NAMALWA (cell line): Measurements from ENCODE around the gene CHERP.
"Not testable (repeated sequence)": the region's sequence is repeated elsewhere in the genome, so short reads cannot be mapped to it uniquely, and the experiment has no call there.

Experiments
- DNase-seq: peaks from one replicate; pipeline ENCODE4 v3.0.0-alpha.2; 2015; ENCODE audit warnings: low spot score

The CHERP gene

DNA sequence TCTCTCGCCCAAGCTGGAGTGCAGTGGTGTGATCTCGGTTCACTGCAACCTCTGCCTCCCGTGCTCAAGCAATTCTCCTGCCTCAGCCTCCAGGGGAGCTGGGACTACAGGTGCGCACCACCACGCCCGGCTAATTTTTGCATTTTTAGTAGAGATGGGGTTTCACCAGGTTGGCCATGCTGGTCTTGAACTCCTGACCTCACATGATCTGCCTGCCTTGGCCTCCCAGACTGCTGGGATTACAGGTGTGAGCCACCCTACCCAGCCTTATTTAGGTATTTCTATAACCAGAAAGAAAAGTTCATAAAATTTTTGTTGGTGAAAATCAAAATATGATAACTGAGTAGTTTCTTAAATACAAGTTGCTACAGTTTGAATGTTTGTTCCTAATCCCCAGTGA lies 1.5 kb upstream of the CHERP start:
- not testable (repeated sequence) for DNase-seq

DNA sequence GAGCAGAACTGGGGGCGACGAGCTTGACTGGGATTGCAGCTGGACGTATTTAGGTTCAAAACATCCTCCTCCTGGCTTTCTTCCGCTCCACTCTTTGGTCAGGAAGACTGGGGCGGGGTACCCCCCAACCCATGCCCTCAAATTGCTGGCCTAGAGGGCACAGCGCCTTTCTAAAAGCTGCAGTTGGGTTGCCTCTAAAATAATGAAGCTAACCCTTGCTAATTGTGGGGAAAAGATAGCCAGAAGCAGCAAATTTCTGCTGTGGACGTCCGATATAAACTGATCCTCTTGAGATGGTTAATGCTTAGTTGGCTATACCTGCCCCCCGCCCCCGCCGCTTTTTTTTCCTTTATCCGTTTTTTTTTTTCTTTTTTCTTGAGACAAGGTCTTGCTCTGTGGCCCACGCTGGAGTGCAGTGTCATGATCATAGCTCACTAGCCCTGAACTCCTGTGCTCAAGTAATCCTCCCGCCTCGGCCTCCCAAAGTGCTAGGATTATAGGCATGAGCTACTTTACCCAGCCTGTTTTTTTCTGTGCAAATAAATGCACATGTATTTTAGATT lies 754 bp upstream of the CHERP start:
- DNase-seq: peak; percentile 50

GRCh38 chr19:16541526-16542044 lies 652 bp downstream of the CHERP start:
- DNase-seq: peak; percentile 51

GRCh38 chr19:16540948-16541347 lies 1.3 kb downstream of the CHERP start:
- no peak for DNase-seq

DNA sequence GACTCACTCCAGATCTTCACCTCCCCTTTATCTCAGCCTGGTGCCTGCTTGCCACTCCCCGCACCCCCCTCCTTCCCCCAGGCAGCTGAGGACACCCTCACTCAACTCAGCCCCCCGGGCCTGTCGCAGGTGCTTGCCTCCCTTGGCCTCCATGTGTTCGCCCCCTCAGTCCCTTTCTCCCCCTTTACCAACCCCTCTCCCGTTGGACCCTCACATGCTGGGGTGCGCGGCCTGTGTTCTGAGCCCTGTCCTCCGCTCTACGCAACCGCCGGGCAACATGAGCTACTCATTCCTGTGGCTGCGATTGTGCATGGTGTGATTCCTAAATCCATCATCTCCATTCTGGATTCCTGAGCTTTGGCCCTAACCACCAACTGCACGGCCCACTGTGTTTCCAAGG lies 5.1 kb downstream of the CHERP start:
- DNase-seq: no peak

DNA sequence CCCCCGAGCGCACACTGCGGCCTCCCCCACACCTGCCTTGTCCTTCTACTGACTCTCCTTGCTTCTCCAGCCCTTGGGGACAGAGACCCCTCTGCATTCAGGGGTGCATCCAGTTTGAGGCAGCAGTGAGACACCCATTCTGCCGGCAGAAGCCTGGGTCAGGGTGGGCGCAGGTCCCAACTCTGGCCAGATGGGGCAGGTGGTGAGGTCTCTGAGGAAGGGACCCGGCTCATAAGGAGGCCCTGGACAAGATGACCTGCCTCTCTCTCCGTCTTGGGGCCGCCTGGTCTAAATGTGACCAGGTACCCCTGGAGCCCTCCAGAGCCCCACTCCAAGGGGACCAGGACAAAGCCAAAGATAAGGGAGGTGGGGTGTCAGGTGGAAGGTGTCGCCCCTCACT lies 6.1 kb downstream of the CHERP start:
- DNase-seq: no peak

DNA sequence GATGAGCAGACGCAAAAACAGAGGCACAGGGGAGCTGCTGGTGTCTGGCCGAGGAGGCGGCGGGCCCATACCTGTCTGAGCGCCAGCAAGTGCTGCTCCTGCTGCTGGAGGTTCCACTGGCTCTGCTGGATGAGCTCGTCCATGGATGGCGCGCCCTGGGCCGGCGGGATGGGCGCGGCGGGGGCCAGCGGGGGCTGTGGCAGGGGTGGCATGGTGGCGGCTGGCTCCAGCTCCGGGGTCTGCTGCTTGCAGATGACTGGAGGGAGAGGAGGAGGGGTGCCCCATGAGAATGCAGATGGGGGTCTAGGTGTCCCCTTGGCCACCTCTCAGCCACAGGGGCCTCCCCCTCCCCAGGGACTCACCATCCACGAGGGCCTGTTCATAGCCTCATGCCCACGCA lies 6.9 kb downstream of the CHERP start:
- no peak for DNase-seq

- DNase-seq: no peak
Observed at GRCh38 chr19:16532440-16533234, 9.6 kb downstream of the CHERP start.

DNA sequence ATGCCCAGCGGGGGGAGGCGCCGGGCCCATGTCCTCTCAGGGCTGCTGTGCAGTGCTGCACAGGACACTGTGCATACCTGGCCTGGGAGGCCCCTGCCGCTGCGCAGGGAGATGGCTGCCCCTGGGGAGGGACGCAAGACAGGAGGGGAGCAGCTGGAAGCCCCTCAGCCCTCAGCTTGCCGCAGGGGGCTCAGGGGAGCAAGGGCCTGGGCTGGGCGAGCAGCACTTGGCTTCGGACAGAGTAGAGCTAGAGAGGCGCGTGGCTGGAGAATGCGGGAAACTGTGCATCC lies 10.9 kb downstream of the CHERP start:
- no peak for DNase-seq

GRCh38 chr19:16530540-16531379 lies 11.5 kb downstream of the CHERP start:
- no peak for DNase-seq

DNA sequence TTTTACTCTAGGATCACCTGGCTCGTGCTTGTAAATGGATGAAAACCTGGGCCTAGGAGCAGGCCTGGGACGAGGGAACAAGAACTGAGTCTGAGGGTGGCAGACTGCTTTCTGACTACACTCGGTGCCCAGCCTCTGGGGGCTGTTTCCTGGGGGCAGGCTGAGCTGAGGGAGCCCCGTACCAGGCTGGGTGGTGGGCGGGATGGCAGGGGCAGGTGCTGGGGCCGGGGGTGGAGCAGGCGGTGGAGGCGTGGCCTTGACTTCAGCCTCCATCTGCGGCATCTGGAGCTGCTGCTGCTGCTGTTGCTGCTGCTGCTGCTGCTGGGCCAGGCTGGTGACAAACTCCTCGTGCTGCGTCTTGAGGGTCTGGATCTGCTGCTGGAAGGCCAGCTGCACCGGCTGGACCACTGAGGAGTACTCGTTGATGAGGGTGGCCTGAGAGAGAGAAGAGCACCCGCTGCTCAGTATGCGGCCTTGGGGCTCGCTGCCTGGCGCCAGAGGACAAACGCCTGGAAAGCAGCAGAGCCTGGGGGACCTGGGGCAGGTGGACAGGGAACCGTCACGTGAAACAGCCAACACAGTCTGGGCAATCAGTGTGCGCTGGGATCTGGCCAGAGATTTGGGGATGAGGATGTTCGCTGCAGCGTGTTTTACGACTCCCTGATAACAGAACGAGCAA lies 12.6 kb downstream of the CHERP start:
- no peak for DNase-seq

GRCh38 chr19:16527971-16528521 lies 14.2 kb downstream of the CHERP start:
- peak; percentile 63 for DNase-seq

DNA sequence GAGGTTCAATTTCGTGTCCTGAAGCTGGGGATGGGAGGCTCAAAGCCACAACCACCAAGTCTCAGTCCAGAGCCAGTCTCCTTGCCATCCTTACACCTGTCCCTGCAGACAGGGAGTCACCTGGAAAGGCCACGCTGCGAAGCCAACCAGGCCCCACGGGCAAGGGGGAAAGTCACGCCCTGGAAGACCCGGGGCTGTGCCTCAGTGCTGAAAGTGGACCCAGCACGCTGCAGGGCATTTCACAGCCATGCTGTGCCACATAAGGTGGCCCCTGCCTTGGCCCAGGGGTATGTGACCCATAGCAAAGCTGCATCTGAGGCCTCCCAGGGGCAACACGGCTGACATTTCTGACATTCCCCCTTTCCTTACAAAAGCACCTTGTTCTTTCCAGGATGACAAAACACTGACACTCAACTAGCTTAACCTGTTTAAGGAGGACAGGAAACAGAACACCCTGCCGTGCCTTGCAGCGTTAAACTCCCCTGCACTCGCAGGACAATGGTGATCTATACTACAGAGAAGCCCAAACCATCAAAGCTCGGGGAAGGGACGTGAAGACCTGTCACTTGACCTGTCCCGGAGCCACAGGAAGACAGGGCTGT lies 14.8 kb downstream of the CHERP start:
- DNase-seq: no peak

DNA sequence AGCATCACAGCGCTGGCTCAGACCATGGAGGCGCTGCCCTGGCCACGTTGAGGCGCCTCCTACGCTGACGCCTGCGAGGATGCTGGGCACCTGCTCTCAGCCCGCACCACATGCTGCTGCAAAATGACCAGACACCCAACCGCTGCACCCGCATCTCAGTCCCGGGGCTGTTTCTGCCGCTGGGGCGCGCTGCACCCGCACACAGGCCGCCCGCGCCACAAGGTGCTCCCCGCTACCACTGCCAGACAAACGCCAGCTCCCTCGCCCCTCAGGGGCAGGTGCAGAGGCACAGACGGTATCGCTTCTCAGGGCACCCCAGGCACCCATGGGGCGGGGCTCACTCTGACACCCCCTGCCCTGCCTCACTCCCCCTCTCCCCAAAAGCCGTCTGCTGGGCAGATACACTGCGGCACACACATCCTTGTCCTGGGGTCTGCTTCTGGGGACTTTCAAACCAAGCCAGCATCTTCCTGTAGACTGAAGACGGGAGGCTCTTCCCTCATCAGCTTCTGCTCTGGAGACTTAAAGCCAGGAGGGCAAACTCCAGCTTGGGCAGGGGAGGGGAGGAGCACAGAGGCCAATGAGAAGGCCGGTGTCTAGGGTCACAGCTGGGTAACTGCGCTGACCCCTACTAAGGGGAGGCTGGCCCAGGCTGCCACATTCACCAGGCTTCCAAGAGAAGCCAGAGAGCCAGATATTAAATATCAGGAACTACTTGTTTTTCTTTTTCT lies 16.3 kb downstream of the CHERP start:
- no peak for DNase-seq

GRCh38 chr19:16524991-16525734 lies 17.1 kb downstream of the CHERP start:
- DNase-seq: no peak

DNA sequence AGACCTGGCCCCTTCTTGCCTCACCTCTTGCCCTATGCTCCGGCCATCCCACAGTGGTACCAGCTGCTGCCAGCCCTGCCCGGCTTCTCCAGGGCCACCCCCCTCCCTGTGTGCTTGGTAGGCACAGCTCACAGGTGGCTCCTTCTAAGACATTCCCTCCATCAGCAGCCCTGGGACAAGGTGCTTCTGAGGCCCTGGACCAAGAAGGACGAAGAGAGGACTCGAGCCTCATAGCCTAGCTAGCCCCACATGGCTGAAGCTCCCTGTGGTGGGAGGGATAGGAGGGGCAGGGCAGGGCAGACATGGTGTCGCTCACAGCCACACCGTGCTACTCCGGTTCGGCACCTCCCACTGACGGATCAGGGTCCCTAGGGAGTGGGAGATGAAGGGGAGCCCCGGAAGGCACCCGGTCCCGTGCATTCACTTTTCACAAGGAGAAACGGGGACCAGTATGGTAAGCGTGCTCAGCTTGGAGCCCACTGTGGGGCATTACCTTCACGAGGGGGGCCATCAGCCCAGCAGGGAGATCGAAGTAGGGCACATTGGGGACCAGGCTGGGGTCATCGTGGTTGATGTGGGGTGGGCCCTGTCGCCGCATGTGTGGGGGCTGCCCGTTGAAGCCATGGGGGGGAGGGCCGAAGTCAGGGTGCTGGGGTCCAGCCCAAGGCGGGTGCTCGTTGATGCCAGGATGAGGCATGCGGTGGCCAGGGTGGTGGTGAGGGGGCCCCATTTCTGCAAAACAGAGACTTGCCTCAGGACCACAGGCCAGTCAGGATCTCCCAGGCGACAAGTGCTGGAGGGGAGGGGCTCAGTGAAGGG lies 19.5 kb downstream of the CHERP start:
- DNase-seq: no peak

DNA sequence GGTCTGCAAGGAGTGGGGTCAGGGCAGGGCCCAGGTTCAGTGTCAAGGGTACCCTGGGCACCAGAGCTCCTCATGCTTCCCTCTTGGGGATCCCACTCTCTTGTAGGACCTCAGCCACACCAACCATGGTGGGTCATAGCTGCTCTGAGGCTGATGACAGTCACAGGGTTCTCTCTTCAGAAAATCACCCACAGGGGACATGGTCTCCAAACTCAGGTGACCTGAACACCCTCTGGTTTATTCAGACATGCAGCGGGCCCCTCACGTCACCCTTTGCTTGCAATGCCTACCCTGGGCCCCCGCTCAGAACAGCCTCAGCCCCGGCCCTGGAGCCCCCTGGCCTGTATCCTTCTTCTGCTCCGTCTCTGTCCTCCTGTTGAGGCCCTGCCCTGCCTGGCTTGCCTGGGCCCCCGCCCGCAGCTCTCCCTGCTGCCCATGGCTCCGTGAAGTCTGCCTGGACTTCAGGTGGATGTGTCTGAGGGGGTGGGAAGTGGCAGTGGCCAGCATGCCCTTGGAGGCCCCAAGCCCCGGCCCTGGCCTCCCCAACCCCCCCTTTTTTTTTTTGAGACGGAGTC lies 20.4 kb downstream of the CHERP start:
- no peak for DNase-seq

- no peak for DNase-seq
Observed at GRCh38 chr19:16520986-16521624, 21.1 kb downstream of the CHERP start.
